ENCODE measurements around the gene RALA. TPM values are rescaled to one million over a fixed set of nuclear protein-coding genes. Genes with fewer than 3 reads are reported as not detected.

RALA gene
- total RNA-seq, 1 donor from 2014 or later = 39.3 TPM

DNA sequence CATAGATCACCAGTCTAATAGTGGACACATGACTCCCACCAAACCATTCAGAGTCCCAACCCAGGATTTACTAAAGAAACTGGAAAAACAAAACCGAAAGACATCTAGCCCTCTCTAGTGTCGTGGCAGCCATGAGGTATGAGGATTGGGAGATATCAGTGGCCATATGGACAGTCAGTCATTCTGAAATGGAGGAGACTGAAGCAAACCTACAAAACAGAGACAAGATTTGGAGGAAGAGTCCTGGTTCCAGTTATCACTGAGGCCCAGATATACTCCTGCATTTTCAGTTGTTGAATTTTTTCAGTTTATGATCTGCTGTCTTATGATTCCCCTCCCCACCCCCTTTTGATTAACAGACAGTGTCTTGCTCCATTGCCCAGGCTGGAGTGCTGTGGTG lies 9.1 kb upstream of the RALA start:
- DNase-seq = no peak

DNA sequence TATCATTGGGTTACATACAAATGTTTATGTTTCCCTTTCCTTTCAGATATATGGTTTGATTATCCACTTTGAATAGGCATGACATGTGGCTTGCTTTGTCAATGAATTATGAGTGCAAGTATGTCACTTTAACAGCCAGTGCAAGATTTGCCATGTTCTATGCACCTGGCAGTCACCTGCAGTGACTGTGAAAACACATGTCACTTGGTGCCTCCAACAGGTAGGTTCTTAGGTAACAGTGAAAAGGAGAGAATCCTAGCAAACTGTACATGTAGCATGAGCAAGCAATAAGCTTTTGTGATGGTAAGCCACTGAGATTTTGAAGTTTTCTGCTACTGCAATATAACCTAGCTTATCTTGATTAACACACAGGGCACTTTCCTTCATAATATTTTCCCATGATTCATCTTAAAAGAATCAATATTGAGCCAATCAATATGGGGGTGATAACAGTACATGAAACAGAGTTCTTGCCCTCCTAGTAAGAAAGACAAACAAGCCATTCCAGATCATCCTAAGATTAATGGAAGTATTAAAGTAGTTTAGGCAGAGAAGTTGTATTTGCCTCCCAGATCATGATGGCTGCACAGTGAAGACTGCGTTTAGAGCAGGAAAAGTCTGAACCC lies 7.9 kb upstream of the RALA start:
- no peak for DNase-seq

DNA sequence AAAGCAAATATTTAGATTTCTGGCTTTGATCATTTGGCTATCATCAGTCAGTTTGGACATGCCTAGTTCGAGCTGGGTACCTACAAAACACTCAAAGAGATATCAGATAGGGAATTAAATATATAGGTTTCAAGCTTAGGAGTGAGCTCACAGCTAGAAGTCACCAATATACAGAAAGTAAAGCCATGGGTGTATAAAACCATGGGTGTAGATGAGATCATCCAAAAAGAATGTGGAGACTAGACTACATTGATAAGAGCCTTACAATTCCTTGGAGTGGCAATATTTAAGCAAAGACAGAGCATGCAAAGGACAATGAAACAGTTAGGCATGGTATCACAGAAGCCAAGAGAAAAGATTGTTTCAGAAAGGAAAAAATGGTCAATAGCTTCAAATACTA lies 7.2 kb upstream of the RALA start:
- no peak for DNase-seq

- DNase-seq = no peak
Measured at GRCh38 chr7:39617005-39617404, 6.4 kb upstream of the RALA start.

GRCh38 chr7:39618868-39619267 lies 4.5 kb upstream of the RALA start:
- no peak for DNase-seq

- no peak for DNase-seq
Measured at GRCh38 chr7:39620486-39620885, 2.9 kb upstream of the RALA start.

- DNase-seq = no peak
Measured at GRCh38 chr7:39621261-39621660, 2.1 kb upstream of the RALA start.

- no peak for DNase-seq
Measured at GRCh38 chr7:39621784-39622411, 1.5 kb upstream of the RALA start.

DNA sequence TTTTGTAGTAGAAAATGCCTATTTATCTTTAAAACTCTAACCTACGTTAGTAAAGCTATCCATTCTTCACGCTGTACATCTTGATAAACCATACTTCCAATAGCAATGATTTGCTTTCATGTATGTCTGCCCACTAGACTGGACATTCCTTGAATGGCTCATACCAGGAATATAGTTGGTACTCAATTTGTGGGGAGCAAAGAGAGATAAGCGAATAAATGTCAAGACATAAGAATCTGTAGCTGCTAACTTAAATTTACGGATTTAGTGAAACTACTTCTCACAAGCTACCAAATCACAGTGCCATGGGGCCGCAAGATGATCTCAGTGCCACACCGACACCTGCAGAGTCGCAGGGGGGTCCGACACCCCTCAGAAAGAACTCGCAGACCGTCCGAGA lies 763 bp upstream of the RALA start:
- DNase-seq = no peak

- DNase-seq = no peak
Measured at GRCh38 chr7:39623732-39624441, 515 bp downstream of the RALA start.

GRCh38 chr7:39624442-39624807 lies 1.1 kb downstream of the RALA start:
- no peak for DNase-seq

DNA sequence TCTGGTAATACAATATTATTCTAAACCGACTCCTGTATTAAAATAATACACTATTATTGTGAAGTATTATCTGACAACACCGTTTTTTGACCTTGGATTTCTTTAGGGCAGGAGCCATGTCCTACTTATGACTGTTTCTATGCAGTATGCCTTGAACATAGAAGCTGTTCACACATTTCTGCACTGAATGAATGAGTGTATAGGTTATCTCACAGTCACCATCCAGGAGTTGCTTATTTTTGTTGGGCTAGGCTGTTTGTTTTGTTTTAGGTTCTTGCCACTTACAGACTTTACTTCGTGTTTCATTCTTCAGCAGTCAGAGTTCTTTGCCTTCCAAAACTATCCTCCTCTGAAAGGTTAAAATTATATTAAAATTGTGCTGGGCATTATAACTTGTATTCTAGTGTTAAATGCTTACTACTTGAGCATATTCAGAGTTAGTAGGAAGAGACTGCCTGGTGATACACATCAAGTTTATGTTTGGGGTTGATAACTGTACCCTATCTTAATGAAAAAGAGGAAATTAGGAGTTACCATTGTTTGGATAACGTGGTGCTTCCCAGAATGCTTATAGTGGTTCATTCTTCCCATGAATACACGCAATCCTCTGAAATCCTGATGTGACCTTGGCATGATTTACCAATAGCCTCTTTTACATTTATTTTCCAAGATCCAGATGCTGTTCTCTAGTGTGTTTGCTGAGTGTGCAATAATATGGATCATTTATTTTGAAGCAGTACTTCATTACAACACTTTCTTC lies 1.7 kb downstream of the RALA start:
- DNase-seq = no peak

DNA sequence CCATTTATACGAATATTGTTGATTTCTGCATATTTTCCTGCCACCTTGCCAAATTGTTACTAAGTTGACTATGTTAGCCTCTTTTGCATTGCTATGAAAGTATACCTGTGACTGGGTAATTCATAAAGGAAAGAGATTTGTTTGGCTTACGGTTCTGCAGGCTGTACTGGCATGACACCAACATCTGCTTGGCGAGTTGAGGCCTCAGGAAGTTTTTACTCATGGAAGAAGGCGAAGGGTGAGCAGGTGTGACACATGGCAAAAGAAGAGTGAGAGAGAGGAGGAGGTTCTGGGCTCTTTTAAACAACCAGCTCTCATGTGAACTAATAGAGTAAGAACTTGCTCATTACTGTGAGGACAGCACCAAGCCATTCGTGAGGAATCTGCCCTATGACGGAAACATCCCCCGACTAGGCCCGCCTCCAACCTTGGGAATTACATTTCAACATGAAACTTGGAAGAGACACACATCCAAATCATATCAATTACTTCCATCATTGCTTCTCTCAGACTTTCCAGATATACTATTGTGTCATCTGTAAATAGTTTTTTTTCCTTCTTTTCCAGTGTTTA lies 8.4 kb downstream of the RALA start:
- DNase-seq = no peak

DNA sequence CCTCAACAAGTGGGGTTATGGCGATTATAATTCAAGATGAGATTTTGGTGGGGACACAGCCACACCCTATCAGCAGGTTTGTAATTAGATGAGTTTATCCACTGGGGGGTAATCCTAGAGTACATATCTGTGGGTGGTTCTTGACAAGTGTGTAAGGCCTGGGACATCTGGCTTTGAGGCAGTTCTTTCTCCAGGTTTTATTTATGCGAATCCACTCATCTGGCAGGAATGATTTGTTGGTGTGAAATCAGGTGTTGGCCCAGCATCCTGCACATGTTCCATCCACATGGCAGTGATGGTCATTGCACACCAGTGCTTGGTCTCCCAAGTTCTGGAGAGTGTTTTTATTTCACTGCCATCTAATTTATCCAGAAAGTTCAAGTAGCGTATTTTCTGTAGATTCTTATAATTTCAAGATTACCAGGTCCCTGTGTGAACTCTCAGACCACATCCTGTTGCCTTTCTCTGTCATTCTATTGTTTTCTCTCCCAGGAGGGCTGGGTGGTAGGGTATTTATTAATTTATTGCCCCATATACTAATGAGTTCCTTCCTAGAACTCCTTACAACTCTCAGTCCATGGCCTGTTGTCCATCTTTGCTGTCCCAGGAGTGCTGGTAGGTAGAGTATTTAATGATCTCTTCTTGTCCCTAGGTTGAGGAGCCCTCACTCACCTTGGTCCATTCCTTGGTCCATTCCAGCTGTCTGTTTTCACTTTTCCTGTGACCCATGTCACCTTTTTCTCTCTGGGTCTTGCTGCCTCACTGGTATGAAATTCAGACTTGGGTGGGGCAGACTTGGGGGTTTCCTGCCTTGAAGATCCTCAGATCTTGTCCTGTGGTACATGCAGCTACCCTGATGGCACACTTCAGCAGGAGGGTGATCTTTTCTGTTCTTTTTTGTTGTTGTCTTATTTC lies 10.4 kb downstream of the RALA start:
- DNase-seq = no peak

DNA sequence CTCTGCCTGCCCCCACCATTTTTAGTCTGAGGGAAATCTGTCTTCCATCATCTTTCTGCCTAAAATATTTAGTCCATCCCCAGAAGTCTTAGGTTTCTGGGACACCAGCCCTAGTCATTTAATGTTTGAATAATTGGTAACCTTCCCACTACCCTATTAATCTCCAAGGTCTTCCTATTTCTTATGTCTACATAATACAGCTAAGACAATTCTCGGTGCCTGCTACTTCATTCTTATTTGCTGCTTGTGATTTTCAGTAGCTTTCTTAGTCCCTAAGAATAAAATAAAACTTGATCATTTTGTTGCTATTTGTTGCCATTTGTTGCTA lies 11.1 kb downstream of the RALA start:
- DNase-seq = no peak

DNA sequence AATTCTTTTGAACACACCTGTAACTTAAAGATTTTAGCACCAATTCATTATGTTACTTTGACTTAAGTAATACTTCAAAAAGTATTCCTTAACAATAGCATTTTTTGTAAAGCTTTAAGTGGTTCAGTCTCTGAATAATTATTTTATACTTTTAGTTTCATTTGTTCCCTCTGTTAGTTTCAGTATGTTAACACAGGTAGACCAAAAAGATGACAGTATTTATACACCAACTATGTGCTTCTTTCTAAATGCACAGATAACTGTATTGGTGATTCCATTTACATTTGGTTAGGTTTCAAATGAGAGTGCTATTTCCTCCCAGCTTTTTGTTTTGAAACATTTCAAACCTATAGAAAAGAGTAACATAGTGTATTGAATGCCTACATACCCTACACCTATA lies 14.0 kb downstream of the RALA start:
- no peak for DNase-seq

DNA sequence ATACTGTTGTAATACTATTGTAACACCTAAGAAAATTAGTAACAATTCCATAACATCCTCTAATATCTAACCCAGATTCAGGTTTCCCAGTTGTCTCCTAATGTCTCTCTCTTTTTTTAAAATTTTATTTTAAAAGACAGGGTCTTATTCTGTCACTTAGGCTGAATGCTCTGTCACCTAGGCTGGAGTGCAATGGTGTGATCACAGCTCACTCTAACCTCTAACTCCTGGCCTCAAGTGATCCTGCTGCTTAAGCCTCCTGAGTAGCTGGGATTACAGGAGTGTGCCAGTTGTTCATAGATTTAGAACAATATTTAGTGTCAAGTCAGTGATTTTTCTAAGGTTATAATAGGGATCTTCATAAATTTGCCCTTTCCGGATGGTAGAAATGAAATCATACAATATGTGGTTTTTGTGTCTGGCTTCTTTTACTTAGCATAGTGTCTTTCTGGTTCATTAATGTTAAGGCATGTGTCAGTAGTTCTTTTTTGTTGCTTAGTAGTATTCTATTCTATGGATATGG lies 14.7 kb downstream of the RALA start:
- DNase-seq = no peak

GRCh38 chr7:39642896-39643295 lies 19.5 kb downstream of the RALA start:
- no peak for DNase-seq

- DNase-seq = no peak
Measured at GRCh38 chr7:39644170-39644569, 20.8 kb downstream of the RALA start.

DNA sequence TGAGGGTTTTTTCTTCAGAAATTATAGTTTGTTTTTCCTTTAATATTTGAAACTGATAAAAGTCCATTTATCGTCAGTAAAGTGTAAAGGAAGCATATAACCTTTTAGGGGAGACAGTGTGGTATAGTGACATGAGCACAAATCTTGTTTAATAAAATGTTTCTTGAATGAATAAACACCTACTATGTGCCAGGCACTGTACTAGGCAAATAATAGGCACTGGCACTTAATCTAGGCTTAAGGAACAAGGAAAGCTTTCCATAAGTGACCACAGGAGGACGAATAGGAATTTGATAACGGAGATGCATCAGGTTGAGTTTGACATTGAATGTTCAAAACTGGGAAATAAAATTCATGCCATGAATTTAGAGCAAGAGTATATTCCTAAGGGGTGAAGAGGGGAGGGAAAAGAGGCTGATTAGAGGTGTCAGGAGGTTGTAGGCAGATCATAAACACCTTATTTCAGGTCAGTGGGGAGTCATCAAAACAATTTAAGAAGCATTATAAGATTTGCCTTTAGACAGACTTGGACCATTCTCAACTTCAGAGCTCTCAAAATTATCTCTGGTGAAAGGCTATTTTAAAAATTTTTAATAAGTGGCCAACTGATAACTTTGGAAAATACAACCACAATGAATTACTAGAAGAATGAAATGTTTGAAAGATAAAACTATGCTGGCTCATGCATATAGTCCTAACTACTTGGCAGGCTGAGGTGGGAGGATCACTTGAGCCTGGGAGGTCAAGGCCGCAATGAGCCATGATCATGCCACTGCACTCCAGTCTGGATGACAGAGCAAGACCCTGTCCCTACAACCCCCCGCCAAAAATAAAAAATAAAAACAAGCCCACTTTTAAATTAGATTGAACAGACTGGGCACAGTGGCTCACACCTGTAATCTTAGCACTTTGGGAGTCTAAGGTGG lies 22.4 kb downstream of the RALA start:
- no peak for DNase-seq

- DNase-seq = no peak
Measured at GRCh38 chr7:39647816-39648215, 24.4 kb downstream of the RALA start.

Measured in occipital lobe (tissue), 2 donors.